Measurements from ENCODE around the gene ABCA1.
"Not testable (repeated sequence)": the region's sequence is repeated elsewhere in the genome, so short reads cannot be mapped to it uniquely, and the experiment has no call there.

The ABCA1 gene

GRCh38 chr9:104903609-104904008 is 24.3 kb downstream of the ABCA1 start:
- no peak for DNase-seq

DNA sequence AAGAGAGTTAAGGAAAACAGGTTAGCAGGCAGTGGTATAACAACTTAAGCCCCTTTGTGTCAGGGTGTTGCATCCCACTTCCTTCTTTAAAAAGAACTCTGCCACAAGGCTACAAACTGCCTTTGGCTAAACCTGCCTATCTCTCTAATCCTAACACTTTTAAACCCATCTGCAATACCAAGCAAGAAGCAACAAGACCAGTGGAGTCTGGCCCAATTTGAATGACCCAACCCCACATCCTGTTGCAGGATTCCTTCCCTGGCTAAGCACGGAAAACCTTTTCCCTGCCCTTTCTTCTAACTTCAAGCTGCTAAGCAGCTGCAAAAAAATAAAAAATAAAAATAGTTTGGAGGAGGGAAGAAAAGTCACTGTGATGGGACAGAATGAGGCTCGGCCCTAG is 27.1 kb downstream of the ABCA1 start:
- no peak for DNase-seq

DNA sequence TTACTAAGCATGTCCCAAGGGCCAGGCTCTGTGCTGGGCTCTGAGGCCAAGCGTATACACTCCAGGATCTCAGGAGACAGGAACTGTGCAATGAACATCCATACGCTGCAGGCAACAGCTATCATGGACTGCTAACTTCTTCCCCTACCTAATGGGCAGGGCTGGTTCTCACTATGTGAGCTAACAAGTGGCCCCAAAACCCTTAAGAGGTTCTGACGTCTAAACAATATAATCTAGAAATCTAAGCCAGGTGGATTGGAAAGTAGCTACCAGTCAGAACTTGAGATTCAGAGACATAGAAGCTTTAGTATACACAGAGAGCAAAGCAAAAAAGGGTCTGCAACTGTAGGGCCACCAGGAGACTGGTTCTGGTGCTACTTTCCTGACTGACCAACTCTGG is 27.6 kb downstream of the ABCA1 start:
- no peak for DNase-seq

GRCh38 chr9:104899759-104900247 is 28.2 kb downstream of the ABCA1 start:
- DNase-seq: no peak

- not testable (repeated sequence) for DNase-seq
These were observed 29.6 kb downstream of the ABCA1 start for GRCh38 chr9:104898376-104898775.

- no peak for DNase-seq
These were observed 31.8 kb downstream of the ABCA1 start for GRCh38 chr9:104896131-104896530.

GRCh38 chr9:104895572-104895971 is 32.4 kb downstream of the ABCA1 start:
- DNase-seq: no peak

DNA sequence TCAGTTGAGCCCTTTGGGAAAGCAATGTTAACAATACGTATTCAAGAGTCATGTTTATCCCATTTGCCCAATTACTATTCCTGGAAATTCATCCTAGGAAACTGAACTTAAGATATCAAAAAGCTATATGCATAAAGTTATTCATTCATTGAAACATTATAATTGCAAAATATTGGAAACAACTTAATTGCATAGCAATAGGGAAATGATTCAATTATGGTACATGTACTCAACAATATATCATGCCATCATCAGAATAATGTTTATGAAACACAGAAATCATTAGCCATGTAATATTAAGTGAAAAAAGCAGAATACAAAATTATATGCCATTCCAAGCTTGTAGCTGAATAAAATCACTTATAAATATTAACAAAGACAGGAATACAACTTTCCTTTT is 35.3 kb downstream of the ABCA1 start:
- DNase-seq: peak; percentile 80

DNA sequence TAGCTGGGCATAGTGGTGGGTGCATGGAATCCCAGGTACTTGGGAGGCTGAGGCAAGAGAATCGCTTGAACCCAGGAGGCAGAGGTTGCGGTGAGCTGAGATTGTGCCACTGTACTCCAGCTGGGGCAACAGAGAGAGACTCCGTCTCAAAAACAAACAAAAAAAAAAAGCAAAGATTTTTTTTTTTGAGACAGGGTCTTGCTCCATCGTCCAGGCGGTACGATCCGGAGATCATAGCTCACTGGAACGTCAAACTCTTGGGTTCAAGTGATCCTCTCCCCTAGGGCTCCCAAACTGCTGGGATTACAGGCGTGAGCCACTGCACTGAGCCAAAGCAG is 37.6 kb downstream of the ABCA1 start:
- no peak for DNase-seq

DNA sequence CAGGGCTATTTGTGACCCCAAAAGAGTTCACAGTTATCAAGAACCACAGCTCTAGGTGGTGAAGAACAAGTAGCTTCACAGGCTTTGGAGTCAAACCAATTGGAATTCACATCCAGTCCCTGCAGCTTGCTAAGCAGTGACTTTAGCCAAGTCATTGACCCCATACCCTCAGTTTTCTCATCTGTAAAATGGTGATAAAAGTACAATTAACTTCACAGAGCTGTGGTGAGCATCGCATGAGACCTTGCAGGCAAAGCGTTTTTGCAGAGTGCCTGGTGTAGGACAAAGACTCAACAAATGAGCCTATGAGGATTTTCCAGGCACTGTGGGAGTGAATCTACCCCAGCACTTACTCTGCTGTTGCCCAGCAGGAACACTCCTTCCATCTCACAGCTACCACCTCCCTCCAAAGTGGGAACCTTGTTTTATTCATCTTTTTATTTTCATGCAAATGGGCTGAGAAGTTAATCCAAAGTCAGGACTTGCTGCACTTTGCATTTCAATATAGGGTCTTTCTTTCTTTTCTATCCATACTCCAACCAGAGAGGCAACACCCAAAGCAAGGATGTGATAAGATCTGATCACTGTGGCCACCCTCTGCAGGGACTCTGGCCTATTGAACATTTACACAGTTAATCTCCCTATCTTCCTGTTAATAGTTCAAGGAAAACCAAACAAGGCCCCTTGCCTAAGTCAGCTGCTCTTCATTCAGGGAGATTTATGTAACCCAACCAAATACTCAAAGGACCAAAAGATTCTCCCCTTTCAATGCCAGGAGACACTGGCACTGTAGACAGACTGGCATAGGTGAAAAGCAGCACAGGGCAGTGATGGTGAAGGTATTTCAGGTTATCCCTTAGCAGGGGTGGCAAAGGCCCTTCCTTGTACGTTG is 41.9 kb downstream of the ABCA1 start:
- no peak for DNase-seq

DNA sequence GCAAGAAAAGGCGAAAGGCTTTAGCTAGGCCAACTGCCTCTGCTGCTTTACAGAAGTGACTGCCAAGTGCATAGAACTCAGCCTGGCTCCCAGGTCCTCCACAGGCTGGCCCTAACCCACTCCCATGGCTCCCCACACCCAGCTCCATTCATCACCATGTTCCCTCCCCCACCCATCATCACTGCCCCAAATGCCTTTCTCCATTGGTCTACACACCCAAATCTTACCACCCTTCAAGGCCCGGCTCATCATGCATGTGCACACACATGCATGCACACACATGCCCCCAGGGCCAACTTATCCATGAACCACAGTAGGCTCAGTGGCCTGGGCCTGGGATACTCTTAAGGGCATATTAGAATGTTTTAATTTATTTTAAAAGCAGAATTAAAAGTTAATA is 44.8 kb downstream of the ABCA1 start:
- no peak for DNase-seq

- DNase-seq: no peak
These were observed 45.4 kb downstream of the ABCA1 start for GRCh38 chr9:104882566-104882965.

- no peak for DNase-seq
These were observed 45.9 kb downstream of the ABCA1 start for GRCh38 chr9:104882086-104882485.

DNA sequence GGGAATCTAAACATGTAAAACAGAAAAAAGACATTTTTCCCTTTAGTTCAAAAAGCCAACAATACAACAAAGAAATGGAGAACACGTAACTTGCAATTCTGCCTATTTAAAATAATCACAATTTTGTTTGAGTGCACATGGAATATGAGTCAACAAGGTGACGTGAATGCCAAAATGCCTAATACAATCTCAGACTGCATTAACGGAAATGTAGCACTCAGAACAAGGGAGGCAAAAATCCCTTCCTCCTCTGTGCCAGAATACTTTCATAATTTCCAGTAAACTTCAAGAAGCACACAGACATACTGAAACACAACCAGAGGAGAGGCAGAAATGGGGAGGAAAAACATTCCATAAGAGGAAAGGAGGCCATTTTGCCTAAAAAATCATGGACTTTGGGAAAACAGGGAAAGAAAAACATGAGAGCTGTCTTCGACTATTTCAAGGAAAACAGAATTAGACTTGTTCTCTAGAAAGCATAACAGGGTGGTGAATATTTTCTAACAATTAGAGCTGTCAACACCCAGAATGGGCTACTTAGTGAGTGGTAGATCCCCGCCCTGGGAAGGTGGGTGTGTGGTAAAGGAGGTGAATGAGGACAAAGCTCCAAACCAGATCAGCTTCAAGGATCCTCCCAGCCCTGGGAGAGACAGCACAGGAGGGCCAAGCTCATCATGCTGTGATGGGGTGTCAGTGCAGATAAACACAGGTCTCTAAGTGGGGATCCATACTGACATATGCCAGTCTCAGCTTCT is 48.2 kb downstream of the ABCA1 start:
- no peak for DNase-seq

DNA sequence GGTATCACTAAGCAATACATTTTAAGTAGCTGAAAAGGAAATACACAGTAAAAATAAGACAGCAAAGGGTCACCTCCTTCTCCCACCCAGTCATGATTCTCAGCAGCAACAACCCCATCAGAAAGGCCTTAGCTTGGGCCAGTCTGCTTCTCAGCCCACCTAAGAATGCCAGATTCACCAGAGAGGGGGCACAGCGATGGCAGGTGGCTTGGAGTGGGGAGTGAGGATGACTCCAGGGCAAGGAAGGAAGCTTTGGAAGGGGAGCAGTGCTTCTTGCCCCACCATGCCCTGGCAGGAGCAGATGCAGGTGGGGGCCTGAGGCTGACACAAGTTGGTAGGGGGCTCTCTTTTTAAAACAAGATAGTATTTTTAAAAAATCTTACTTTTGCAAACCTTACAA is 51.4 kb downstream of the ABCA1 start:
- DNase-seq: no peak

DNA sequence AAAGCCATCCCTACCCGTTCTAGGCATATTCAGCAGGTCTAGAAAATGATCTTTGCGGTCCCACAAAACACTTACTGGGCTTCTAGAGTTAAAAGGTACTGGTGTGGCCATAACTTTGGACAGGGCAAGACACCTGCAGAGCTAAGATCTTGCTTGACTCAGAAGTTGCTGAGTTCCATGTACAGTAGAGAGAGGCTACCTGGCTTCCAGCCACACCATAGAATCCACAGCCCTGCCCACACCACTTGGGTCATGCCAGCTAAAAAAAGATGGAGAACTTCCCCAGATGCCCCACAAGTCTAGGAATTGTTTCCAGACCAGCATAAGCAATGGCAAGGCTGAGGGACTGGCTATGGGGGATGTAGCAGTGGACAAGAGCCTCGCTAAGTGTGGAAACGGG is 52.1 kb downstream of the ABCA1 start:
- no peak for DNase-seq

GRCh38 chr9:104875320-104875719 is 52.6 kb downstream of the ABCA1 start:
- DNase-seq: no peak

- no peak for DNase-seq
These were observed 54.5 kb downstream of the ABCA1 start for GRCh38 chr9:104873489-104873850.

DNA sequence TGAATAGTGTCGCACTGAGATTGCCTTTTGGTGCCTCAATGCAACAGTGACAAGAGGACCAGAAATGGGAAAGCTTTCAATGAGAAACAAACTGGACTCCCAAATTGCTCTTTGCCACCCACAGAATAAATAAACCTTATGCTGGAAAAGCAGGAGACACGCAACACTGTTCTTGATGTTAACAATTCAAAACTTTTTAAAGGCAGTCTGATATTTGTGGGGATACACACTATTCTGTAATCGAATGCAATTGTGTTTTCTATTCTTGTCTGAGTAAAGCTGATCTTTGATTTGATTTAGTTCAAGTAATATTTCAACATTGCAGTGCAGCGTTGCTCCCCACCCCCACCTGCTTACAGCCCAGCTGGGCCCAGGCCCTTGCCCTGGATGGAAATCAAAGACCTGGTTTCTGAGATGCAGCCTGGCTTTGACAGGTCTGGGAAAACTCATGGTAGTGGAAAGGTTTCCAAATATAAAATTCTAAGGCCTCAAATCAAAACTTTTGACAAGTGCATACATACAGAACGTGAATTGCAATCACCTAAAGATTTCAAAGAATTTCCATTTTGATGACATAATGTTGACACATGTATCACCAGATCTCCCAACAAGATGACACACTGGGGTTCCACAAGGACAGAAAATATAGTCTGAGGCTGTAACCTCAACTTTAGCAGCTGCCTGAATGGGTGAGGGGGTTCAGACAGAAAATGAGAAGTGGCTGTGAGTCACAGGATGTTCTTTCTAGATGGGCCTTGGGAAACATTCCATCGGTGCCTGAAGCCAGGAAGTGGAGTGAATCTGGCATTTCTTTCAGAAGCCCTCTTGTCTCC is 55.1 kb downstream of the ABCA1 start:
- peak; percentile 99 for DNase-seq

DNA sequence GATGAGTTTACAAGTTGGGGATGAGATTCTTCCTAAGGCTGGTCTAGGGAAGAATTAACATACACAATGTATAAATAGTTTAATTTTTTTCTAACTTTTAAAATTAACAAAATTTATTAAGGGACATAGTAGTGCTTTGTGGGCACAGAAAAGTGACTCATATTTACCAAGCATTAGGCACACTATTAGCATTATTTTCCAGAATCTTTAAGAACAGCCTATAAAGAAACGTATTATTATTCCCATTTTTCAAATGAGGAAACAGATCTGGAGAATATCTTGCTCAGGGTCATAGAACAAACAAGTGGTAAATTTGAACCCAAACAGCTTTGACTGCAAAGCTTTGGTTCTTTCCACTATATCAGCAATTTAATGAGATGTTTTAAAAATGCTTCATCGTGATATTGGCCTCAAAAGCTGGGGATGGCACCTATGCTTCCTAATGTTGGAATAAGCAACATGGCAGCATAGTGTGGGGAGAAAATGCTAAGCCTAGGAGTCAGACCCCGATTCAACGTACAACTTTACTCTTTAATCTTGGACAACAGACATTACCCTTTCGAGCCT is 55.9 kb downstream of the ABCA1 start:
- DNase-seq: no peak

DNA sequence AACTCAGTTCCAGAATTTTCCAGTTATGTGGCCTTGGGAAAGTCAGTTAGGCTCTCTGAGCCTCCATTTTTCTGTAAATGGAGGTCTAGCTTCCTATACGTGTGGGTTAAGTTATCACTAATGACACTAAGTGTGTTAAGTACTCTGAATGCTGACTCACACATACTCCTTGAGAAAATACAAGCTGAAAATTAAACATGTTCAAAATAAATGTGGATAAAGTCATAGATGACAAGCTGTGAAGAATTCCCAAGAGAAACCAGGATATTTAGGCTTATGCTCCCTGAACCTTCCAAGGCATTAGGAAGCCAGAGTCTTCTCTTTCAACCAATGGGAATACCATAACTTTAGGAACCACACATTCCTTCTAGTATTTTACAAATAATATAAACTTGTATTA is 58.1 kb downstream of the ABCA1 start:
- no peak for DNase-seq

GRCh38 chr9:104868687-104869404 is 59.1 kb downstream of the ABCA1 start:
- peak; percentile 98 for DNase-seq

Measured in inflammatory macrophage treated with lipopolysaccharide for 4 hours (primary cell).